Nephron (organoid): Measurements from ENCODE around the gene UNC119.

Experiments used
- H3K27ac Mint-ChIP-seq, 3 experiments: 2 replicates each; pipeline ENCODE4 v1.8.0; 2020; ENCODE audit warnings: mixed read lengths in 3 of 3, mild to moderate bottlenecking in 2 of 3, moderate library complexity in 1 of 3
- H3K27me3 Mint-ChIP-seq: 2 replicates; pipeline ENCODE4 v1.8.0; 2021; ENCODE audit warnings: low read depth, mild to moderate bottlenecking, moderate library complexity, mixed read lengths
- H3K36me3 Mint-ChIP-seq: 2 replicates; pipeline ENCODE4 v1.8.0; 2020; ENCODE audit warnings: low read depth, mixed read lengths
- H3K4me1 Mint-ChIP-seq: 2 replicates; pipeline ENCODE4 v1.8.0; 2020; ENCODE audit warnings: mixed read lengths
- H3K4me3 Mint-ChIP-seq, 3 experiments: 2 replicates each; pipeline ENCODE4 v1.8.0; 2020; ENCODE audit warnings: mild to moderate bottlenecking in 3 of 3, mixed read lengths in 3 of 3, moderate library complexity in 2 of 3
- H3K9me3 Mint-ChIP-seq: 2 replicates; pipeline ENCODE4 v1.8.0; 2020; ENCODE audit warnings: mixed read lengths
- TF ChIP-seq, protein P1 (sequence below), 3 experiments: fragments of 200-600 bp; sonication (generic); IDR thresholded peaks; one replicate each; pipeline ENCODE4 v1.5.0; 2021; ENCODE audit warnings: antibody characterized with exemption in 3 of 3; ENCODE audit not compliant: unreplicated experiment in 3 of 3

The UNC119 gene

DNA sequence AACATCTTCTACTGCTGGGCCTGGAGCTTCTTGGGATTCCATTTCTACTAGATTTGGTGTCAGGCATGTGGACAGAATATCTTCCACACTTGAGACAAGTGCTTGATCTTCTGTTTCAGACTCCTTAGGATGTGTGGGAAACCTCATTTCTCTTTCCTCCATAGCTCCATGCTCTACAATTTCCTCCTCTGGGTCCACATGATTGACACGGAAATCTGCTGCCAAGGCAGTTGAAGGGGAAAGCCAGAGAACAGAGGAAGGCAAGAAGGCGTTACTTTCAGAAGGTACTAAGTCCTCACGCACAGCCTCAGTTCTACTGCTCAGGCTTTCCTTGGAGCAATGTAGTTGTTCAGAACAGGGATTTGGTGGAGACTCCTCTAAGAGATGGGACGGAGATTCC, 39.8 kb upstream of the UNC119 start:
- H3K27ac Mint-ChIP-seq: no peak overlapping the region
- no peak overlapping the region for H3K4me3 Mint-ChIP-seq
- no peaks in the 10 kb centered on the region for H3K27me3 Mint-ChIP-seq
- TF ChIP-seq, protein P1, sequence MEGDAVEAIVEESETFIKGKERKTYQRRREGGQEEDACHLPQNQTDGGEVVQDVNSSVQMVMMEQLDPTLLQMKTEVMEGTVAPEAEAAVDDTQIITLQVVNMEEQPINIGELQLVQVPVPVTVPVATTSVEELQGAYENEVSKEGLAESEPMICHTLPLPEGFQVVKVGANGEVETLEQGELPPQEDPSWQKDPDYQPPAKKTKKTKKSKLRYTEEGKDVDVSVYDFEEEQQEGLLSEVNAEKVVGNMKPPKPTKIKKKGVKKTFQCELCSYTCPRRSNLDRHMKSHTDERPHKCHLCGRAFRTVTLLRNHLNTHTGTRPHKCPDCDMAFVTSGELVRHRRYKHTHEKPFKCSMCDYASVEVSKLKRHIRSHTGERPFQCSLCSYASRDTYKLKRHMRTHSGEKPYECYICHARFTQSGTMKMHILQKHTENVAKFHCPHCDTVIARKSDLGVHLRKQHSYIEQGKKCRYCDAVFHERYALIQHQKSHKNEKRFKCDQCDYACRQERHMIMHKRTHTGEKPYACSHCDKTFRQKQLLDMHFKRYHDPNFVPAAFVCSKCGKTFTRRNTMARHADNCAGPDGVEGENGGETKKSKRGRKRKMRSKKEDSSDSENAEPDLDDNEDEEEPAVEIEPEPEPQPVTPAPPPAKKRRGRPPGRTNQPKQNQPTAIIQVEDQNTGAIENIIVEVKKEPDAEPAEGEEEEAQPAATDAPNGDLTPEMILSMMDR (IDR thresholded peaks at IDR 0.05; ENCODE audit: unreplicated experiment in 3 of 3): no peak
- no peaks in the 10 kb centered on the region for H3K4me1 Mint-ChIP-seq
- H3K9me3 Mint-ChIP-seq: no peaks in the 10 kb centered on the region
- peaks cover 36% of the 10 kb centered on the region for H3K36me3 Mint-ChIP-seq

- no peaks in the 10 kb centered on the region for H3K9me3 Mint-ChIP-seq
- no peaks in the 10 kb centered on the region for H3K4me1 Mint-ChIP-seq
- no peaks in the 10 kb centered on the region for H3K27me3 Mint-ChIP-seq
- H3K27ac Mint-ChIP-seq: no peak overlapping the region
- no peak overlapping the region for H3K4me3 Mint-ChIP-seq
- H3K36me3 Mint-ChIP-seq: peaks cover 31% of the 10 kb centered on the region
- TF ChIP-seq, protein P1 (IDR thresholded peaks at IDR 0.05; ENCODE audit: unreplicated experiment in 3 of 3): no peak
Observed at GRCh38 chr17:28585851-28586250, 33.4 kb upstream of the UNC119 start.

DNA sequence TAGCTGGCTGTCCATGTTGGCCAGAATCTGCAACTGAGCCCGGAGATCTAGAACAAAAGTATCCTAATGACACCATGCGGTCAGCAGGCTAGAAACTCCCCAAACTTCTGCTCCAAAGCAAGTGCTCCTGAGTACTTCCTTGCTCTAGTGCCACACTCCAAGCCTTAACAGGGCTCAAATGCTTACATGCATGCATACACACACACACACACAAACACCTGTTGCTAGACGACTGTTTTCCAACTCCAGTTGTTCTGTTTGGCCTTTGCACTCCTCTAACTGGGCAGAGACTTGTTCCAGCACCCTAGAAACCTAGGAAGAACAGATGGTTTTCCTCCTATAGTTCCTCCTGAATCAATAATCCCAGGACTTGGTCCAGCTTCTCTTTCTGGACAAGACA, 32.0 kb upstream of the UNC119 start:
- no peaks in the 10 kb centered on the region for H3K4me1 Mint-ChIP-seq
- no peak overlapping the region for H3K27ac Mint-ChIP-seq
- TF ChIP-seq, protein P1 (IDR thresholded peaks at IDR 0.05; ENCODE audit: unreplicated experiment in 3 of 3): no peak
- no peak overlapping the region for H3K4me3 Mint-ChIP-seq
- H3K36me3 Mint-ChIP-seq: peaks cover 40% of the 10 kb centered on the region
- no peaks in the 10 kb centered on the region for H3K27me3 Mint-ChIP-seq
- H3K9me3 Mint-ChIP-seq: no peaks in the 10 kb centered on the region

DNA sequence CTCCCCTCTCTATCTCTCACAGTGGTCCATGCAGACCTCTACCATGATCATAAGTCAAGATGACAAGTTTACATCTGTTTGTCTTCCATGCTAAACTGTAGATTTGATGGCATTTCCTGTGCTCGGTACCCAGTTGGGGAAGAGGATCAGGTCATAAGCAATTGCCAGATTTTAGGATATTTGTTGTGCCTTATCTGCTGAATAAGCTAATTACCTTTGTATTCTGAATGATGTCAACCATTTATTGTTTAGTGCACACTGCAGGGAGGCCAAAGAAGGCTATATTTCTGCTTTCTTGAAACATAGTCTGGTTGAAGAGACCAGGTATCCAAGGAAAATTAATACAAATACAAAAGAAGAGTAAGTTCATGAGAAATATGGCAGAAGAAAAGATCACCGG, 30.1 kb upstream of the UNC119 start:
- TF ChIP-seq, protein P1 (IDR thresholded peaks at IDR 0.05; ENCODE audit: unreplicated experiment in 3 of 3): no peak
- no peaks in the 10 kb centered on the region for H3K27me3 Mint-ChIP-seq
- H3K4me3 Mint-ChIP-seq: no peak overlapping the region
- H3K4me1 Mint-ChIP-seq: no peaks in the 10 kb centered on the region
- H3K9me3 Mint-ChIP-seq: no peaks in the 10 kb centered on the region
- peaks cover 30% of the 10 kb centered on the region for H3K36me3 Mint-ChIP-seq
- H3K27ac Mint-ChIP-seq: no peak overlapping the region

- H3K4me1 Mint-ChIP-seq: peaks cover 5% of the 10 kb centered on the region
- peaks cover 25% of the 10 kb centered on the region for H3K36me3 Mint-ChIP-seq
- TF ChIP-seq, protein P1 (IDR thresholded peaks at IDR 0.05; ENCODE audit: unreplicated experiment in 3 of 3): no peak
- H3K27me3 Mint-ChIP-seq: no peaks in the 10 kb centered on the region
- no peaks in the 10 kb centered on the region for H3K9me3 Mint-ChIP-seq
- H3K4me3 Mint-ChIP-seq: no peak overlapping the region
- H3K27ac Mint-ChIP-seq: no peak overlapping the region
Observed at GRCh38 chr17:28580959-28581358, 28.5 kb upstream of the UNC119 start.

DNA sequence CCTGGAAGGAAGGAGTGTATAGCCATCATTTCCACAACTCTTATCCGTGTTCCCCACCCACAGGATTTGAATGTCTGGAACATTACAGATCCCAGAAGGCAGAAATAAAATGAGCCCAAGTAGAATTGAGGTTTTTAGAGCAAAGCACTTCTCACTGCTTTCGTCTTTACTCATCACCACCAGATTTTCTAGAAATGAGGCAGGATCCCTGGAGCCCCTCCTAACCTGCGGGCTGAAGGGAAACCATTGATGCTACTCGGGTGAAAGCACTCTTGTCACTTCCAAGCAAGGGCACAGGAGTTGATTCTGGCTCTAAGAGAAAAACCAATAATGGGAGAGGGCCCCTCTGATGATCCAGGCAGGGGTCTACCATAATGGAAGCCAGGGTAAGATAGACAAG, 27.1 kb upstream of the UNC119 start:
- no peaks in the 10 kb centered on the region for H3K27me3 Mint-ChIP-seq
- H3K9me3 Mint-ChIP-seq: no peaks in the 10 kb centered on the region
- peaks cover 14% of the 10 kb centered on the region for H3K36me3 Mint-ChIP-seq
- TF ChIP-seq, protein P1 (IDR thresholded peaks at IDR 0.05; ENCODE audit: unreplicated experiment in 3 of 3): no peak
- H3K27ac Mint-ChIP-seq: no peak overlapping the region
- no peak overlapping the region for H3K4me3 Mint-ChIP-seq
- H3K4me1 Mint-ChIP-seq: peaks cover 5% of the 10 kb centered on the region
